Pulmonary artery endothelial cell (primary cell): ENCODE measurements around the gene MME. TPM values are rescaled to one million over a fixed set of nuclear protein-coding genes. Genes with fewer than 3 reads are reported as not detected.

ENCODE experiments used
- DNase-seq: peaks from one replicate; pipeline ENCODE4 v3.0.0-alpha.2; 2011; ENCODE audit warnings: low read depth, low spot score
- total RNA-seq: library from RNA; depleted of rRNA; stranded (reverse); fragments of >200 nt; gene quantifications from 2 replicates; pipeline ENCODE4 v1.2.3, GENCODE V29; 2014

The MME gene
- total RNA-seq, 1 donor from 2014 or later = 15.1 TPM

GRCh38 chr3:155231792-155232191 is 151.7 kb downstream of the MME start:
- DNase-seq = no peak

- DNase-seq = no peak
Observed at GRCh38 chr3:155232605-155233004, 152.5 kb downstream of the MME start.

- no peak for DNase-seq
Observed at GRCh38 chr3:155233213-155233612, 153.1 kb downstream of the MME start.

Other genes starting within 250 kb of the MME start
- not detected in 2 replicates for gene STRIT1, start 213.4 kb downstream of the MME start, total RNA-seq